Activated CD8-positive, alpha-beta memory T cell treated with anti-CD3 and anti-CD28 coated beads for 1 hour (primary cell): ENCODE results near the gene ZNF625.
"Not testable (repeated sequence)": the region's sequence is repeated elsewhere in the genome, so short reads cannot be mapped to it uniquely, and the experiment has no call there.

Experiments used
- DNase-seq, 2 donors: peaks; one replicate each; pipeline ENCODE4 v3.0.0-alpha.2; 2020; ENCODE audit warnings: low read depth in 1 of 2; ENCODE audit errors: extremely low read depth in 1 of 2

The ZNF625 gene

DNA sequence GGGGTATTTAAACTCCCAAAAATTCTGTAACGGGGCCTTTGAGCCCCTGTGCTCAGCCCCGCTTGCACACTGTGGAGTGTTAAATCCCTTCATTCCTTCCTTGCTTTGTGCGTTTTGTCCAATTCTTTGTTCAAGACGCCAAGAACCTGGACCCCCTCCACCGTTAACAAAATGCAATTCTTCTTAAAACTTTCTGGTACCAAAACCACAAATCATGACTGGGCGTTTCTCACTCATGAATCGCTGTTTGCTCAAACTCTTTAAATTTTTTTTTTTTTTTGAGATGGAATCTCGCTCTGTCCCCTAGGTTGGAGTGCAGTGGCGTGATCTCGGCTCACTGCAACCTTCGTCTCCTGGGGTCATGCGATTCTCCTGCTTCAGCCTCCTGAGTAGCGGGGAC is 17.3 kb downstream of the ZNF625 start:
- DNase-seq = no peak

DNA sequence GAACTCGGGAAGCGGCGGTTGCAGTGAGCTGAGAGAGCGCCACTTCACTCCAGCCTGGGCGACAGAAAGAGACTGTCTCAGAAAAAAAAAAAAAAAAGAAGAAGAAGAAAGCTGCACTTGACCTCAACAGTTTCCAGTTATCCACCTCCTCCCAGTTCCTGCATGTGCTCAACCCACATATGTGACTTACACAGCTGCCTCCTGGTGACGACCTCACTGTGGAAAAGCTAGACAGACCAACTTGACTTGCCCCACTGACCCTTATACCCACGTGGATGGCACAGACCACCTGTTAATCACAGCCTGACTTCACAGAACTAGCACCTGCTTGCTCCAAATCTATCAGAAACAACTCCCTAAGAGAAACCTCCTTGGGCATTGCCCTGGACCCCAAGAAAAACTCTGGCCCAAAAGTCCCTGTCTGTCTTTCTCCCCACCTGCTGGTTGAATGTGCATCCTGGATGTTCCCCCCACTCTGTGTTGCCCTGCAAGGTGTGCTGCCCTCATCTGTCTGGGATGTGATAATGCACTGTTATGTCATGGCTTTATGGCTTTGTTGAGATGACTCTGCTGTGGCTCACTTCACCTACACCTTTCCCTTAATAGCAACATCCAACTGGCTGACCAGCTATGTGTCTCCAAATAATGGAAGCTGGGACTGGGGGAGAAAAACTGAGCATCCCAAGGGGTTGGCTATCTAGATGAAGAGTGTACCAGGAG is 19.2 kb downstream of the ZNF625 start:
- no peak for DNase-seq

DNA sequence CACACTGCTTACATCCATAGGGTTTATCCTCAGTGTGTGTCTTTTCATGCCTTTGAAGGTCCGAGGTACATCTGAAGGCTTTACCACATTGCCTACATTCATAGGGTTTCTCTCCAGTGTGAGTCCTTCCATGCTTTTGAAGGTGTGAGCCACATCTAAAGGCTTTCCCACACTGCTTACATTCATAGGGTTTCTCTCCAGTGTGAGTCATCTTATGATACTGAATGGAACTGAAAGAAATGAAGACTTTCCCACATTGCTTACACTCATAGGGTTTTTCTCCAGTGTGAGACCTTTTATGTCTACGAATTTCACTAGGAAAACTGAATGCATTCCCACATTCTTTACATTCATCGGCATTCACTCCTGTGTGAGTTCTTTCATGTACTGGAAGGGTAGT is 23.5 kb downstream of the ZNF625 start:
- no peak for DNase-seq

DNA sequence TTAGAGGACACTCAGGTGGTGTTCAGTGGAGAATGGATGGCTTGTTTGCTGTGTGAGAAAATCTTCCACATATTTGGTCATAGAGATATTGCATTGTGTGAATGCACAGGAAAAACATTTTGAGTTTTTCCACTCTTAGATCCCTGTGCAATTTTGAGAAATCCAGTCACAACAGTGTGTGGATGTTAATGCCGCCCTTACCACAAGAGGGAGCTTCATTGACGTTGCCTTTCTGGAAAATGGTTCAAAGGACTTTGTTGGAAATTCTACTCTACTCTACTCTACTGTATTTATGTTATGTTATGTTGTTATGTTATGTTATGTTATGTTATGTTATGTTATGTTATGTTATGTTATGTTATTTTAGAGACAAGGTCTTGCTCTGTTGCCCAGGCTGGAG is 29.8 kb downstream of the ZNF625 start:
- no peak for DNase-seq

DNA sequence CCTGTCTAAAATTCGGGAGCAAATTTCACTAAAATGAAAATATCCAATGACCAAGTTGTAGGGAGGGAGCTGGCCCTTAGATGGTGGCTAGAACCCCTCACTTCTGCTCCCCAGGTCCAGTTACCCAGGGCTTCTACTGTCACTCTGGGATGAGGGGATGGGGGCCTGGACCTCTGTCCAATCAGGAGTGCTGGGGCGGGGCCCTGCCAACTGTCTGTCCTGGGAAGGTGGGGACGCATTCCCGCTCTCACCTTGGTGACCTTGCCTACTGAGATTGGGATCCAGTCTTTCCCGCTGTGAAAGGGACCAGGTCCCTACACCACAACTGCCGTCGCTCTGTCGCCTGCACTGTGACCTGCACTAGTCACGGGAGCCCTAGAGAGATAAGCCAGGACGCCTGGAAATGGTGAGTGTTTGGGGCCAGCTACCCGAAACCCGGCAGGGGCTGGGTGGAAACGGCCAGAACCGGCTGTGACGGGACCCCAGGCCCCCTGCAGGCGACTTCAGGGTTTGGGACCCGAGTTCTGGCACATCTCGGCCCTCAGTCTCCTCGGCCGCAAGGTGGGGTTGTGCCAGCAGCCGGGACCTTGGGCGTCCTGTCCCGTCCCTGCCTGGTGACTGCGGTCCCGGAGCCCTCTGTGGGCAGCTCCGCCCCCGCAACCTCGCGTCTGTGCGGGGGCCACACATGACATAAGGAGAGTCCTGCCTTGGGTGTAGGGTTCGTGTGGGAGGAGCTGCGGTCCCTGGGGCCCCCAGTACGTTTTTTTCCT is 39.1 kb downstream of the ZNF625 start:
- DNase-seq = no peak

DNA sequence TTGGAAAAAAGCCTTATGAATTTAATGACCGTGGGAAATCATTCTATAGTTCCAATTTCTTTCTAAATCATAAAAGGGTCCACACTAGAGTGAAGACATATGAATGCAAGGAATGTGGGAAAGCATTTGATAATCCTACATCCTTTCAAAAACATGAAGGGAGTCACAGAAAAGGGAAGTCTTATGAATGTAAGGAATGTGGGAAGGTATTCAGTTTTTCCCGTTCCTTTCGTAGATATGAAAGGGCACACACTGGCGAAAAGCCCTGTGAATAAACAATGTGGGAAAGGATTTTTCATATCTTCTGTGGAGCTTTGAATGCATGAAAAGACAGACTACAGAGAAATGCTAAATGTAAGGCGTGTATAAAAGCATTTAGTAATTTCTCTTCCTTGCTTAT is 43.4 kb downstream of the ZNF625 start:
- DNase-seq = no peak

DNA sequence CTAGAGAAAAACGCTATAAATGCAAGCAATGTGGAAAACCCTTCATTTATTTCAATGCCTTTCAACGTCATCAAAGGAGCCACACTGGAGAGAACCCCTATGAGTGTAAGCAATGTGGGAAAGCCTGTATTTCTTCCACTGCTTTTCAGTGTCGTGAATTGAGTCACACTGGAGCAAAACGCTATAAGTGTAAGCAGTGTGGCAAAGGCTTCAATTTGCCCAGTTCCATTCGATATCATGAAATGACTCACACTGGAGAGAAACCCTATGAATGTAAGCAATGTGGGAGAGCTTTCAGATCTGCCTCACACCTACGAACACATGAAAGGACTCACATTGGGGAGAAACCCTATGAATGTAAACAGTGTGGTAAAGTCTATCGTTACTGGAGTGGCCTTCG is 43.8 kb downstream of the ZNF625 start:
- DNase-seq = no peak

DNA sequence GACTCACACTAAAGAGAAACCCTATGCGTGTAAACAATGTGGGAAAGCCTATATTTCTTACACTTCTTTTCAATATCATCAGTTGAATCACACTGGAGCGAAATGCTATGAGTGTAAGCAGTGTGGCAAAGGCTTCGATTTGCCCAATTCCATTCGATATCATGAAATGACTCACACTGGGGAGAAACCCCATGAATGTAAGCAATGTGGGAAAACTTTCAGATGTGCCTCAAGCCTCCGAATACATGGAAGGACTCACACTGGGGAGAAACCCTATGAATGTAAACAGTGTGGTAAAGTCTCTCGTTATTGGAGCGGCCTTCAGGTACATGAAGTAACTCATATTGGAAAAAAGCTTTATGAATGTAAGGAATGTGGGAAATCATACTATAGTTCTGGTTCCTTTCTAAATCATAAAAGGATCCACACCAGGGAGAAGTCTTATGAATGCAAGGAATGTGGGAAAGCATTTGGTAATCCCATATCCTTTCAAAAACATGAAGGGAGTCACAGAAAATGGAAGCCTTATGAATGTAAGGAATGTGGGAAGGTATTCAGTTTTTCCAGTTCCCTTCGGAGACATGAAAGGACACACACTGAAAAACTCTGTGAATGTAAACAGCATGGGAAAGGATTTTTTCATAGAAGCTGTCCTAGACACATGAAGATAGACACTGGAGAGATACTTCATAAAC is 44.4 kb downstream of the ZNF625 start:
- DNase-seq = no peak

DNA sequence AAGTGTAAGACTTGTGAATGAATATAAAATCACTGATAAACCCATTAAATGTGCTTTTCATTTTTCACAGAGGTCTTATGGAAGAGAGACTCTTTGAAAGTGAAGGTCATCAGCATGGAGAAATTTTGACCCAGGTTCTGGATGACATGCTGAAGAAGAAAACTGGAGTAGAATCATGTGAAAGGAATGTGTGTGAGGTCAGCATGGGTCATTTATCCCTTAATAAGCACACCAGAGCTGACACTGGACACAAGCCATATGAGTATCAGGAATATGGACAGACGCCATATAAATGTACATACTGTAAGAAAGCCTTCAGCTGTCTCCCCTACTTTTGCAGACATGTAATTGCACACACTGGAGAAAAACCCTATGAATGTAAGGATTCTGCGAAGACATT is 45.4 kb downstream of the ZNF625 start:
- DNase-seq = no peak

DNA sequence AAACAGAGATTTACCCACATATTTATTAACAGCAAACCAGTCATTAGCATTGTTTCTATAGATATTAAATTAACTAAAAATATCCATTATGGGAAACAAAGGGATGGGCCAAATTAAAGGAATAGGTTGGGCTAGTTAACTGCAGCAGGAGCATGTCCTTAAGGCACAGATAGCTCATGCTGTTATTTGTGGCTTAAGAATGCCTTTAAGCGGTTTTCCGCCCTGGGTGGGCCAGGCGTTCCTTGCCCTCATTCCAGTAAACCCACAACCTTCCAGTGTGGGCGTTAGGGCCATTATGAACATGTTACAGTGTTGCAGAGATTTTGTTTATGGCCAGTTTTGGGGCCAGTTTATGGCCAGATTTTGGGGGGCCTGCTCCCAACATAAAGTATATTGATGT is 52.6 kb downstream of the ZNF625 start:
- not testable (repeated sequence) for DNase-seq

DNA sequence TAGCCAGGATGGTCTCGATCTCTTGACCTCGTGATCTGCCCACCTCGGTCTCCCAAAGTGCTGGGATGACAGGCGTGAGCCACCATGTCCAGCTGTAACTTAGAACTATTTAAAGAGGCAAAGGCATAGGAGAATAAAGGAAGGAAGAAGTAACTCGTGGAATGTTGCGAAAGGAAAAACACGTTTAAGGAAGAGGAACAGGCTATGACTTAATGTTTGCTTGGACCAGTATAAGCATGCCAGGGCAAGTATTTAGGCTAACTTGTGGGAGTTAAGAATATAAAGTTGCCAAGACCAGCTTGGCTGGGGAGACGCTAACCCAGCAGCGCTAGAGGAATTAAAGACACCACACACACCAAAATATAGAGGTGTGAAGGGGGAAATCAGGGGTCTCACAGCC is 58.5 kb downstream of the ZNF625 start:
- no peak for DNase-seq

DNA sequence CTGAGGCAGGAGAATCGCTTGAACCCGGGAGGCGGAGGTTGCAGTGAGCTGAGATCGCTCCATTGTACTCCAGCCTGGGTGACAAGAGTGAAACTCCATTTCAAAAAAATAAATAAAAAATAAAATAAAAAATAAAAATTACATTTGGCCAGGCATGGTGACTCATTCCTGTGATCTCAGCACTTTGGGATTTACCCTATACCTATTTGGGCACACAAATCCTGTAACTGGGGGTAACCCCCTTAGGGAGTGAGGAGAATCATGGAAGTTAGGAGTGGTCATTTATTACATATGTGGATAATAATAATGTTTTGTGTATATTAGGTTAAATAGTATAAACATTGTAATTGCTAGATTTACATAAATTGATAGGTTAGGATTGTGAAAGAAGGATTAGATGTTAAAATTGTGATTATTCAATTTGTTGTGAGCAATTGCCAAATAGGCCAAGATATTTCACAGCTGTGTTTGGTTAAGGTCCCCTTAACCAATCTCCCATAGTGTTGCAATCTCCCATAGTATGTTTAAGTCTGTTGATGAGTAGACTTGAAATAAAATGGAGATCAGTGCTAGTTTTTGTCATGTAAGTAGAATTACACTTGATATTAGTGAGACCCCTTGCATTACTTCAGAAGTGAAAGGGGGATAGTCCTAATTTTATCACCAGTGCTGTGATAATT is 61.3 kb downstream of the ZNF625 start:
- no peak for DNase-seq
